DMS53 (cell line): ENCODE measurements around the gene SCEL.

ENCODE experiments used
- DNase-seq: peaks from one replicate; lab custom pipeline; 2025; lab: John Stamatoyannopoulos, UW

The SCEL gene

DNA sequence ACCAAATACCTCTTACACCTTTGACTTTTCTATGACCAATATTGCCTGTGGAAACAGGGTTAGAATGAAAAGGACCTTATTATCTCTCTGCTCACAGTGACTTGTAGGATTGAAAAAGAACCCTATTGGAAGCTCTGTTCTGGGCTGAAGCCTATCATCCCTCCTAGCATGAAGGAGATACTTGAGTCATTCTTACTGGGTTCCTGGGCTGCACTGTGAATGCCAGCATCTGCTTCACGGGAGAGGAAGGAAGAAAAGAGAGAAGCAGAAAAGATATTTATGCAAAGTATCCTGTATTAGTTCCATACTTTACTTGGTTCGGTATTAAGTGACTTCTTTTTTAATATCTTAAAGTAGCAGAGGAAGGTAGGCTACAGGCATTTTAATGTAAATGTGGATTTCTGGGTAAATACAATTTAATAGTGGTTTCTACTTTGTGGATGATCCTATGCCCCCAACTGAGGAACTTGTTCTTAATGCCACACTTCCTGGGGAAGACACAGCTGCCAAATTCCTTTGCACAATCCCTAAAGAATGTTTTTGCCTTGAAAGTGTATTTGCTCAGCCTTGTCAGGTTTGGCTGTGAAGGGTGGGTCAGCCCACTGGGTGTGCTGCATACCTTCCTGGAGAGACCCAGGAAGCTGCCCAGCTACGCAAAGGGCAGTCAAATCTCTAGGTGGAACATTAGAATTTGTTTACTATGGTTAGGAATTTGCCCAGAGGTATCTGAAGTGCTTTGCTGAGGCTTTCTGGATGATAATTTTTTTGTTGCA is 13.7 kb upstream of the SCEL start:
- no peak for DNase-seq

DNA sequence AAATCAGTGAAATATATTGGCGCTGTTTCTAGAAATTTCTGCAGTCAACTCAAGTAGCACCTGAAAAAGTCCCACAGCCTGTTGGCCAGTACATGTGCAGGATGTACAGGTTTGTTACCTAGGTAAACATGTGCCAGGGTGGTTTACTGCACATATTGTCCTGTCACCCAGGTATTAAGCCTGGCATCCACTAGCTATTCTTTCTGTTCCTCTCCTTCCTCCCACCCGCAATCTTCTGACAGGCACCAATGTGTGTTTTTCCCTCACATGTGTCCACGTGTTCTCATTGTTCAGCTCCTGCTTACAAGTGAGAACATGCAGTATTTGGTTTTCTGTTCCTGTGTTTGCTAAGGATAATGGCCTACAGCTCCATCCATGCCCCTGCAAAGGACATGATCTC is 13.1 kb upstream of the SCEL start:
- no peak for DNase-seq

GRCh38 chr13:77523386-77523785 is 12.1 kb upstream of the SCEL start:
- no peak for DNase-seq

GRCh38 chr13:77523834-77524728 is 11.4 kb upstream of the SCEL start:
- no peak for DNase-seq

GRCh38 chr13:77528414-77528813 is 7.1 kb upstream of the SCEL start:
- DNase-seq = no peak

GRCh38 chr13:77528834-77529500 is 6.5 kb upstream of the SCEL start:
- DNase-seq = no peak

DNA sequence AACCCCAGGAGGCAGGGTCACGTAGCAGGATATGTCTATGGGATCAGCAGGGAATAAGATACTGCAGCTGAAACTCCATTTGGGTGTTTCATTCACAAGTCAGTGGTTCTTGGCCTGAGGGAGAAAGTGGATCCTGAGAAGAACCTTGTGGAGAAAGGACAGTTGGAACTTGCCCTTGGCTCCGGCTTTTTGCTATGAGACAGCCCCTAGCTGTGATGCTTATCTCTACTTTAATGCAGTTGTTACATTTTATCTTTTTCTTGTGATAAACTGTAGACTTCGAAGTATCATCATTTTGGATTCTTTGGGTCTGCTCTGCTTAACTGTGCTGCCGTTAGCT is 6.0 kb upstream of the SCEL start:
- DNase-seq = no peak

- DNase-seq = no peak
Measured at GRCh38 chr13:77530875-77531274, 4.6 kb upstream of the SCEL start.

DNA sequence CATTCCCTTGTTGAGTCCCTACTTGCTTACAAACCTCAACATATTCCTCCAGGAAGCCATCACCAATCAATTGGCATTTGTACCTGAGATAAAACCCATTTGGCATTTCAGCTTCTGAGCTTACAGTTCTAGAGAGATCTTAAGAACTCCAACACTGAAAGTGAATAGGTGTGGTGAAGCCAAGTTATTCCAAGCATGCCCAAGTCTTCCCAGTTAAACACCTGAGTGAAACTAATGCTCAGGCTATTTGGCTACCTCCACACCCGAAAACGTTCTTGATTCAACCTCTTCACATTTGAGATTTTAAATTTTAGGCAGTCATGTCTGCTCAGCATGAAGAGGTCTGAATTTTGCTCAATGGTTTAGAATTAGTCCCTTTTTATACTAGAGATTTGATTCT is 2.5 kb upstream of the SCEL start:
- no peak for DNase-seq

DNA sequence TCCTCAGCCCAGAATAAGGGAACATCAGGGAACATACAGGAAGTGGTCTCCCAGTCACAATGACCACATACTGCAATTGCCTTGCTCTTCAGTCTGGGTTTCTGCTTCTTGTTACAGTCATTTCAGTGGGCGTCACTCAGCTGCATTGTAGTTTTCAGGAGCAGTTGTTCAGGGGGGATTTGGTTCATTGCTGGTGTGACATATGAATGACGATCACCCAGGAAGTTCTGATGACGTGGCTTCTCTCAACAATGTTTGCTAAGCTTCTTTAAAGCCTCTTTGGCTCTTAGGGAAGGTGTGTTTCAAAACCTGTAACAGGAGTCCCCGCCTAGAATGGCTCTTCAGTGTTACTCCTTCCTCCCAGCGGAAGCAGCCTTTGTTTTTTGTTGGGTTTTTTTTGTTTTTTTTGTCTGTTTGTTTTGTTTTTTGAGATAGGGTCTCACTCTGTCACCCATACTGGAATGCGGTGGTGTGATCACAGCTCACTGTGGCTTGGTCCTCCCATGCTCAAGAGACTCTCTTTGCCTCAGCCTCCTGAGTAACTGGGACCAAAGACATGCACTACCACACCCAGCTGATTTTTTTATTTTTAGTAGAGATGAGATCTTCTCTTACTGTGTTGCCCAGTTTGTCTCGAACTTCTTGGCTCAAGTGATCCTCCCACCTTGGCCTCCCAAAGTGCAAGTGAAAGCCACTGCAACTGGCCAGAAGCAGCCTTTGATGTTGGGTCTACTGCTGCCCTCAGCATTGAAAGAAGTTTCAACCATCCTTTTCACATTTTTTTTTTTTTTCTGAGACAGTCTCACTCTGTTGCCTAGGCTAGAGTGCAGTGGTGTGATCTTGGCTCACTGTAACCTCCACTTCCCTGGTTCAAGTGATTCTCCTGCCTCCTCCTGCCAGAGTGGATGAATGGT is 1.4 kb upstream of the SCEL start:
- peak; percentile 84 for DNase-seq

- DNase-seq = peak; percentile 11
Measured at GRCh38 chr13:77536358-77536757, 852 bp downstream of the SCEL start.

GRCh38 chr13:77537289-77537919 is 1.9 kb downstream of the SCEL start:
- DNase-seq = no peak

DNA sequence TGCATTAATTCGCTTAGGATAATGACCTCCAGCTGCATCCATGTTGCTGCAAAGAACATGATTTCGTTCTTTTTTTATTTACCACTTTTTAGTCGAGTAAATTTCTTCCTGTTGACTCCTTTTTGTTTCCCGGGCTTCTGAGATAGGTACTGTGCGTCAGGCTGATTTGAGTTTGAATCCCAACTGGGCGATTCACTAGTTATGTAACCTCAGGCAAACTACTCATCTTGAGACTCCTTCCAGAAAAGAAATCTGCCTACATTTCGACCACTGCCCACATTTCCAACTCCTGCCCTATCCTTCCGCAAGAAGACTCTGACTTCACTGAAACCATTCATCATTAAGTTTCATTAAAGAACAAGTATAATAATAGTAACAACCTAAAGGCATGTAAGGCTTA is 8.2 kb downstream of the SCEL start:
- DNase-seq = no peak

- no peak for DNase-seq
Measured at GRCh38 chr13:77544355-77544754, 8.8 kb downstream of the SCEL start.

DNA sequence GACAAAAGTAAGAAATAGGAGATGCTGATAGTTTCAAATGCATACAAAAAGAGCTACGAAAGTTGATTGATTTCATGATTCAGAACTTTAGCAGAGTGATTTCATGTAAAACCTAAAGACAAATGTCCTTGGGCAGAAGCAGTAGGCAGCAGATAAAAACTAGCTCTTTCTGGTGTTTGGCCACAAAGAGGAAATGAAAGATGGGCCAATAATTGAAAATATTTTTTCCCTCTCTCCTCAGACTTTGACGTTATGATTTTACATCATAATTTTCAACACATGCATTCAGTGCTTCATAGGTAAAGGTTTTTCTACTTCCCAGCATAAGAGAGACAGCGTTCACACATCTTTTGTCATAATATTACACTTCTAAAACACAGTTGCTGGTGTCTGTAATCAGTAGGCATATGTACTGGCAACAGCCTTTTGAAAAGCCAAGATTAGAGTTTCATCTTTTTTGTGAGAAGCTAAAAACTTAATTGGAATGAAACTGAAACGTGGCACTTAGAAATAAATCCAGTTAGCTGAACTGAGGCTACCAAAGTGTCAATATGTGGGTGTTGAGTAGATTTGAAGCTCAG is 9.3 kb downstream of the SCEL start:
- DNase-seq = no peak

- peak; percentile 1 for DNase-seq
Measured at GRCh38 chr13:77545626-77546412, 10.3 kb downstream of the SCEL start.

DNA sequence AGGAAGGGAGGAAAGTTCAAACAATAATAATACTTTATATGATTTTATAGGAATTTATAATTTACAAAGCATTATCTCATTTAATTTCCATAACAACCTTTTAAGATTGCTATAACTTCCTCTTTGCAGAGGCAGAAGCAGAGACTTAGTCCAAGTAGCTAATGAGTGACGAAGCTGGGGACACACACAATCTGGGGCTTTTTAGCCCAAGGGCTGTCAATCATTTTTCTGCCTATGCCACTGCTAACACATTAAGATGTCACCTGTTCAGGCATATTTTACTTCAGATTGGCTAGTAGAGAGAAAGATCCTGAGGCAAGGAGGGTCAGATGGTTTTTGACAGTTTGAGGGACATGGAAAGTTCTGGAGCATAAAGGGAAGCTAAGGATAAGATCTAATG is 12.6 kb downstream of the SCEL start:
- DNase-seq = no peak

- DNase-seq = no peak
Measured at GRCh38 chr13:77548594-77548993, 13.1 kb downstream of the SCEL start.

GRCh38 chr13:77554069-77554468 is 18.6 kb downstream of the SCEL start:
- no peak for DNase-seq

GRCh38 chr13:77555246-77555645 is 19.7 kb downstream of the SCEL start:
- peak; percentile 6 for DNase-seq
